Calu3 (cell line): ENCODE measurements around the gene GDF2. TPM values are rescaled to one million over a fixed set of nuclear protein-coding genes. Genes with fewer than 3 reads are reported as not detected.

Source experiments
- BruUV-seq: library from RNA; stranded (reverse); fragments of 400-500 nt; replicated peaks from 2 replicates; lab custom pipeline; 2021; lab: Mats Ljungman, UMichigan
- CTCF ChIA-PET: fragments of 300-600 bp; sonication (Branson Sonifier 250); formaldehyde crosslinking; loops from one replicate; lab custom pipeline; 2022; ENCODE audit warnings: antibody characterized with exemption; lab: Charles Lee
- DNase-seq: peaks from one replicate; pipeline ENCODE4 v3.0.0; 2022
- H3K27ac Mint-ChIP-seq: one replicate; pipeline ENCODE4 v1.8.0; 2022; ENCODE audit warnings: mixed read lengths; ENCODE audit not compliant: unreplicated experiment
- H3K27me3 Mint-ChIP-seq: one replicate; pipeline ENCODE4 v1.8.0; 2022; ENCODE audit warnings: mixed read lengths; ENCODE audit not compliant: unreplicated experiment
- H3K36me3 Mint-ChIP-seq: one replicate; pipeline ENCODE4 v1.8.0; 2022; ENCODE audit warnings: mild to moderate bottlenecking, moderate library complexity, mixed read lengths; ENCODE audit not compliant: insufficient read depth, unreplicated experiment
- H3K4me1 Mint-ChIP-seq: one replicate; pipeline ENCODE4 v1.8.0; 2022; ENCODE audit warnings: mild to moderate bottlenecking, low read depth, mixed read lengths; ENCODE audit not compliant: unreplicated experiment
- H3K4me3 Mint-ChIP-seq: one replicate; pipeline ENCODE4 v1.8.0; 2022; ENCODE audit warnings: mild to moderate bottlenecking, low read depth, moderate library complexity, mixed read lengths; ENCODE audit not compliant: unreplicated experiment
- H3K9me3 Mint-ChIP-seq: one replicate; pipeline ENCODE4 v1.8.0; 2022; ENCODE audit warnings: low read depth, mixed read lengths; ENCODE audit not compliant: unreplicated experiment
- CTCF ChIP-seq: fragments of 200-600 bp; IDR thresholded peaks from one replicate; pipeline ENCODE4 v1.8.0; 2022; ENCODE audit warnings: antibody characterized with exemption; ENCODE audit not compliant: unreplicated experiment
- intact Hi-C: fragments of 100-400 bp; cut with micrococcal nuclease; formaldehyde crosslinking; loops from one replicate; pipeline ENCODE4 v1.10.0; 2022; ENCODE audit not compliant: unreplicated experiment
- total RNA-seq: library from RNA; stranded (reverse); gene quantifications from 2 replicates; pipeline ENCODE4 v1.2.3, GENCODE V29; 2022

GDF2 gene
- total RNA-seq, 1 experiment from 2014 or later: not detected

GRCh38 chr10:47303866-47304265, 18.4 kb upstream of the GDF2 start:
- no peaks in the 10 kb centered on the region for H3K9me3 Mint-ChIP-seq
- no peaks in the 10 kb centered on the region for H3K36me3 Mint-ChIP-seq
- no peak overlapping the region for H3K27ac Mint-ChIP-seq
- no TSS peak for BruUV-seq
- no peak for TF ChIP-seq CTCF
- H3K27me3 Mint-ChIP-seq: peaks cover 72% of the 10 kb centered on the region
- H3K4me3 Mint-ChIP-seq: no peak overlapping the region
- H3K4me1 Mint-ChIP-seq: no peaks in the 10 kb centered on the region
- CTCF ChIA-PET: interaction anchor here (0.8 kb wide), 1 partner anchor 8 kb away, joined by 3 read pairs; no protein-coding TSS in a partner anchor
- intact Hi-C loops: no loop called here
- DNase-seq: no peak

- Mint-ChIP-seq H3K27me3 (peaks cover 79% of the 10 kb centered on the region), H3K9me3 (no peaks in the 10 kb centered on the region), H3K27ac (no peak overlapping the region), H3K36me3 (no peaks in the 10 kb centered on the region), H3K4me1 (no peaks in the 10 kb centered on the region), H3K4me3 (no peak overlapping the region)
- DNase-seq: no peak
- no TSS peak for BruUV-seq
- TF ChIP-seq CTCF: no peak
- intact Hi-C loops: no loop called here
- CTCF ChIA-PET: no interaction called here
Measured at GRCh38 chr10:47305566-47305965, 16.7 kb upstream of the GDF2 start.

GRCh38 chr10:47306387-47307210, 15.7 kb upstream of the GDF2 start:
- Mint-ChIP-seq H3K27ac (no peak overlapping the region), H3K4me1 (no peaks in the 10 kb centered on the region), H3K4me3 (no peak overlapping the region), H3K36me3 (no peaks in the 10 kb centered on the region), H3K27me3 (peaks cover 74% of the 10 kb centered on the region), H3K9me3 (no peaks in the 10 kb centered on the region)
- CTCF ChIA-PET: no interaction called here
- no peak for DNase-seq
- BruUV-seq: no TSS peak
- intact Hi-C loops: no loop called here
- TF ChIP-seq CTCF: no peak

GRCh38 chr10:47307381-47307780, 14.9 kb upstream of the GDF2 start:
- intact Hi-C loops: no loop called here
- no peak for TF ChIP-seq CTCF
- H3K4me3 Mint-ChIP-seq: no peak overlapping the region
- no peaks in the 10 kb centered on the region for H3K4me1 Mint-ChIP-seq
- H3K36me3 Mint-ChIP-seq: no peaks in the 10 kb centered on the region
- peaks cover 74% of the 10 kb centered on the region for H3K27me3 Mint-ChIP-seq
- no peak overlapping the region for H3K27ac Mint-ChIP-seq
- no peak for DNase-seq
- H3K9me3 Mint-ChIP-seq: no peaks in the 10 kb centered on the region
- CTCF ChIA-PET: no interaction called here
- BruUV-seq: no TSS peak
